ENCODE measurements around the gene SEPHS2.
"Not testable (repeated sequence)": the region's sequence is repeated elsewhere in the genome, so short reads cannot be mapped to it uniquely, and the experiment has no call there.

GRCh38 chr16:30396627-30397026, 49.0 kb downstream of the SEPHS2 start:
- TF ChIP-seq CTCF, POLR2A, POLR2AphosphoS5 (IDR thresholded peaks at IDR 0.05): not testable (repeated sequence)
